Keratinocyte (primary cell): ENCODE data around the gene PREP. TPM values are rescaled to one million over a fixed set of nuclear protein-coding genes. Genes with fewer than 3 reads are reported as not detected.

Source experiments
- DNase-seq: peaks from one replicate; pipeline ENCODE4 v3.0.0-alpha.2; 2011; ENCODE audit warnings: low read depth, missing footprints, low spot score
- FAIRE-seq: peaks from 2 replicates; lab custom pipeline; 2011; peaks lifted over from hg19 to GRCh38; lab: Jason Lieb, UNC
- H2AFZ ChIP-seq: 2 replicates; pipeline ENCODE4 v1.6.0; 2012; ENCODE audit warnings: low read length, control low read depth, inconsistent platforms; ENCODE audit not compliant: control insufficient read depth
- H3K27ac ChIP-seq: 2 replicates; pipeline ENCODE4 v1.5.1; 2011; ENCODE audit warnings: low read length; ENCODE audit not compliant: control insufficient read depth, insufficient read depth
- H3K27me3 ChIP-seq: 3 replicates; pipeline ENCODE4 v1.6.0; 2011; ENCODE audit warnings: low read length; ENCODE audit not compliant: control insufficient read depth, insufficient read depth; ENCODE audit errors: extremely low read depth
- H3K36me3 ChIP-seq, 2 experiments: 2 replicates in 1 of 2; 3 replicates in 1 of 2; pipeline ENCODE4 v1.5.1; 2011; ENCODE audit warnings: low read length in 2 of 2, mild to moderate bottlenecking in 1 of 2; ENCODE audit not compliant: control insufficient read depth in 2 of 2, insufficient read depth in 2 of 2; ENCODE audit errors: extremely low read depth in 1 of 2
- H3K4me1 ChIP-seq: 3 replicates; pipeline ENCODE4 v1.5.1; 2011; ENCODE audit warnings: low read length; ENCODE audit not compliant: control insufficient read depth, insufficient read depth; ENCODE audit errors: extremely low read depth
- H3K4me2 ChIP-seq: 3 replicates; pipeline ENCODE4 v1.6.0; 2011; ENCODE audit warnings: low read depth, low read length; ENCODE audit not compliant: control insufficient read depth, insufficient read depth; ENCODE audit errors: extremely low read depth
- H3K4me3 ChIP-seq, 3 experiments: fragments of 200-600 bp in 1 of 3; sonication (generic) in 1 of 3; 2 replicates in 2 of 3; 3 replicates in 1 of 3; pipeline ENCODE4 v1.5.1; 2011 to 2016; ENCODE audit warnings: low read length in 3 of 3, mild to moderate bottlenecking in 3 of 3, control low read depth in 2 of 3, inconsistent platforms in 1 of 3, low read depth in 1 of 3, mixed read lengths in 1 of 3, mixed run types in 1 of 3, moderate library complexity in 1 of 3; ENCODE audit not compliant: control insufficient read depth in 2 of 3, insufficient read depth in 2 of 3; ENCODE audit errors: extremely low read depth in 1 of 3
- H3K79me2 ChIP-seq: 2 replicates; pipeline ENCODE4 v1.6.0; 2012; ENCODE audit warnings: low read length; ENCODE audit not compliant: control insufficient read depth, insufficient read depth
- H3K9ac ChIP-seq: 3 replicates; pipeline ENCODE4 v1.6.0; 2011; ENCODE audit warnings: low read length; ENCODE audit not compliant: control insufficient read depth, insufficient read depth; ENCODE audit errors: extremely low read depth
- H3K9me1 ChIP-seq: 3 replicates; pipeline ENCODE4 v1.6.0; 2011; ENCODE audit warnings: low read length; ENCODE audit not compliant: control insufficient read depth, insufficient read depth; ENCODE audit errors: extremely low read depth
- H3K9me3 ChIP-seq: 2 replicates; pipeline ENCODE4 v1.5.1; 2012; ENCODE audit warnings: low read depth, low read length; ENCODE audit not compliant: control insufficient read depth
- H4K20me1 ChIP-seq: 3 replicates; pipeline ENCODE4 v1.6.0; 2011; ENCODE audit warnings: low read length; ENCODE audit not compliant: control insufficient read depth, insufficient read depth; ENCODE audit errors: extremely low read depth
- CTCF ChIP-seq, 3 experiments: IDR thresholded peaks in 1 of 3; conservative IDR thresholded peaks in 1 of 3; optimal IDR thresholded peaks in 1 of 3; 2 replicates in 2 of 3; 3 replicates in 1 of 3; pipeline versions ENCODE3 to v1.5.1; 2011; ENCODE audit warnings: low read length in 3 of 3, mild to moderate bottlenecking in 3 of 3, moderate library complexity in 2 of 3, control low read depth in 1 of 3, inconsistent platforms in 1 of 3; ENCODE audit not compliant: insufficient read depth in 2 of 3; ENCODE audit errors: extremely low read depth in 1 of 3
- EZH2 ChIP-seq: IDR thresholded peaks from one replicate; pipeline ENCODE4 v1.6.1; 2012; ENCODE audit warnings: inconsistent platforms, mild to moderate bottlenecking, low read length, moderate library complexity
- dilution Hi-C: fragments of 300-500 bp; cut with MboI; formaldehyde crosslinking; loops from one replicate; pipeline ENCODE4 v1.7.0; 2020; ENCODE audit warnings: low sequenced_read_pairs; ENCODE audit not compliant: extremely low pct_ligation_motif_present
- polyA plus RNA-seq, 5 experiments: library from polyadenylated mRNA; depleted of rRNA in 3 of 5; stranded (reverse) in 3 of 5; stranded (forward) in 1 of 5; unstranded in 1 of 5; fragments of >200 nt; gene quantifications; 1 replicate in 1 of 5; 2 replicates in 3 of 5; 3 replicates in 1 of 5; pipeline versions ENCODE4 v1.2.1 to v1.2.3, GENCODE V29; 2011 to 2012; ENCODE audit warnings: missing spikeins in 2 of 5, low read depth in 1 of 5, low replicate concordance in 1 of 5

Gene PREP
- polyA plus RNA-seq, 1 donor (not counting 4 experiments of a cell fraction or from before 2014, with no cell fraction given), result 48.3 TPM

- peak in 2 of 3 experiments; percentile 13 to 42 for TF ChIP-seq CTCF (optimal IDR thresholded peaks at IDR 0.05 in 1 of 3, IDR thresholded peaks at IDR 0.05 in 1 of 3, conservative IDR thresholded peaks at IDR 0.05 in 1 of 3; ENCODE audit: extremely low read depth in 1 of 3, insufficient read depth in 2 of 3, low read length in 3 of 3)
- TF ChIP-seq EZH2, result no peak
- Histone ChIP-seq H2AFZ (no peak overlapping the region), H3K9me3 (no peaks in the 10 kb centered on the region), H4K20me1 (no peaks in the 10 kb centered on the region), H3K9me1 (no peaks in the 10 kb centered on the region), H3K27me3 (no peaks in the 10 kb centered on the region), H3K27ac (no peak overlapping the region), H3K36me3 (no peaks in the 10 kb centered on the region), H3K4me2 (no peak overlapping the region), H3K79me2 (no peaks in the 10 kb centered on the region), H3K9ac (no peak overlapping the region), H3K4me1 (peaks cover 25% of the 10 kb centered on the region), H3K4me3 (no peak overlapping the region)
- DNase-seq, result no peak
- peak; percentile 82 for FAIRE-seq
- dilution Hi-C loops, result no loop called here
Measured at GRCh38 chr6:105431226-105431625, 28.3 kb upstream of the PREP start.

DNA sequence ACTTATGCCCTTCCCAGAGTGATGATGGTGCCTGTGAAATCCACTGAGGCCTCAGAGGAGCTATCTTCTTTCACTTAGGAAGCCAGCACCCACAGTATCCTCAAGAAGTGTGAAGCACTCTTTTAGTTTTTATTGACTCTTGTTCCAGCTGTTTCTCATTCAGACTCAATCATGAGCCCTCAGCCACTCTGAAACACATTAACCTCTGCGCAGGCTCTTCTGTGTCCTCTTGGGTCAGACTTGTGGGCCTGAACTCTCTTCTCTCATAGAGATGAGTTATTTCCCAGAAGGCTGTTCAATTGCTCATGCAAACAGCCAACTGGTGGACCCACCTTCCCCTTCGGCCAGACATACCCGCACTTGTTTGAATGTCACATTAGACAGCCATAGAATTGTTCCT lies 27.8 kb upstream of the PREP start:
- H3K36me3 ChIP-seq, result no peaks in the 10 kb centered on the region
- H3K4me1 ChIP-seq, result peaks cover 25% of the 10 kb centered on the region
- dilution Hi-C loops, result no loop called here
- no peak overlapping the region for H3K9ac ChIP-seq
- H2AFZ ChIP-seq, result no peak overlapping the region
- FAIRE-seq, result no peak
- no peaks in the 10 kb centered on the region for H3K9me3 ChIP-seq
- H3K9me1 ChIP-seq, result no peaks in the 10 kb centered on the region
- H3K4me3 ChIP-seq, result no peak overlapping the region
- no peak overlapping the region for H3K4me2 ChIP-seq
- H3K27ac ChIP-seq, result no peak overlapping the region
- DNase-seq, result no peak
- H3K27me3 ChIP-seq, result no peaks in the 10 kb centered on the region
- TF ChIP-seq CTCF (optimal IDR thresholded peaks at IDR 0.05 in 1 of 3, IDR thresholded peaks at IDR 0.05 in 1 of 3, conservative IDR thresholded peaks at IDR 0.05 in 1 of 3; ENCODE audit: extremely low read depth in 1 of 3, insufficient read depth in 2 of 3, low read length in 3 of 3) (no peak), EZH2 (no peak)
- H4K20me1 ChIP-seq, result no peaks in the 10 kb centered on the region
- no peaks in the 10 kb centered on the region for H3K79me2 ChIP-seq
